Jurkat, Clone E6-1 (cell line): ENCODE measurements around the gene TACO1. TPM values are rescaled to one million over a fixed set of nuclear protein-coding genes. Genes with fewer than 3 reads are reported as not detected.

Source experiments
- DNase-seq: peaks from one replicate; pipeline ENCODE4 v3.0.0-alpha.2; 2011; ENCODE audit warnings: low read depth, low spot score
- H3K4me3 ChIP-seq: 2 replicates; pipeline ENCODE4 v1.5.1; 2011; ENCODE audit warnings: mild to moderate bottlenecking, low read length, control low read depth, moderate library complexity
- polyA plus RNA-seq: library from polyadenylated mRNA; unstranded; fragments of >200 nt; gene quantifications from one replicate; pipeline ENCODE4 v1.2.1, GENCODE V29; 2012; ENCODE audit warnings: missing spikeins; ENCODE audit not compliant: insufficient read length, insufficient read depth

Gene TACO1
- 31.2 TPM for polyA plus RNA-seq

DNA sequence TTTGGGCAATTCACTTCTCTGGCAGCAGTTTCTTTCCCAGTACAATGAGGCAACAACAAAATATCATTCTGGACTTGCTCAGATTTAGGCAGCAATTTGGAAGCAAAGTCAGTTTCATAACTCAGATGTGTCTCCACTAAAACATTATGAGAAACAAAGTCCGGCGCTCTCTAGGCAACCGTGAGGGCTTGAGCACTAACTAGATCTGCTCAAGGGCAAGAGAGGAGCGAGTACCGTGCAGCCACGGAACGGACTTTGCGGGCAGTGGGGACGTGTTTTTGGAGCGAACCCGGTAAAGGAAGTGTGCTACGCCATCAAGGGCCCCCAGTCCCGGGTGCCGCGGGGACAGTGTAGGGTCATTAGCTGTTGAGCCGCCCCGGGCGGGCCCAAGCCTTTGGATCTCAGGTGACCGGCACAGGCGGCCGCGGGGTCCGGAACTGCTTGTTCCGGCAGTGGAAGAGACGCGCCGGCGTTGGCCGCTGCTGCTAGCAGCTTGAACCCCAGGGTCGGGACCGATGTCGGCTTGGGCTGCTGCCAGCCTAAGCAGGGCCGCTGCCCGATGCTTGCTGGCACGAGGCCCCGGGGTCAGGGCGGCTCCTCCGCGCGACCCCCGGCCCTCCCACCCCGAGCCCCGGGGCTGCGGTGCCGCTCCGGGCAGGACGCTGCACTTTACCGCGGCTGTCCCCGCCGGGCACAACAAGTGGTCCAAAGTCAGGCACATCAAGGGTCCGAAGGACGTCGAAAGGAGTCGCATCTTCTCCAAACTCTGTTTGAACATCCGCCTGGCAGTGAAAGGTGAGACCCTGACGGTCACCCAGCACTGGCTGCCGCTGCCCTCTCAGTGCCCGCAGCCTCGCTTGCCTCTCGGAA, at the start of gene TACO1:
Gene TACO1 (plus strand): TSS at position 327 of the 870 bp plus-strand sequence. CDS start 189 bp downstream, at position 516.
- H3K4me3 ChIP-seq, result peak within 1 kb of the TSS; percentile 92
- peak; percentile 80 for DNase-seq

DNA sequence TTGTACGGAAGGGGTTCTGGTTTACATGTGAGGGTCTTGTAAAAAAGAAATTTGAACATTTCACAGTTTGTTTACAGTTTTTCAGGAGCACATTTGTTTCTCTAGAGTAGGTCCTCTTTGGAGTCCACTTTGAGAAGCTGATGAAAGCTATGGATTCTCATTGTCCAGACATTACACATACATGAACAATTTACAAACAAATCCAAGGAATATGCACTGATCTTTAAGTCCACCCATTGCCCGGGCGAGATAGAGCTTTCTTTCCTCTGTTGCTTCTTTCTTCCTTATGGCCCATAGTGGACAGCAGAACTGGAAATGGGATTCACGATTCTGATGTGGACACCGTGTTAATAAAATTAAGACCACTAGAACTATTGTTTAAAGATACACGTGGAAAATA, 48.5 kb upstream of the TACO1 start:
- peak overlapping the region; percentile 70 for H3K4me3 ChIP-seq

DNA sequence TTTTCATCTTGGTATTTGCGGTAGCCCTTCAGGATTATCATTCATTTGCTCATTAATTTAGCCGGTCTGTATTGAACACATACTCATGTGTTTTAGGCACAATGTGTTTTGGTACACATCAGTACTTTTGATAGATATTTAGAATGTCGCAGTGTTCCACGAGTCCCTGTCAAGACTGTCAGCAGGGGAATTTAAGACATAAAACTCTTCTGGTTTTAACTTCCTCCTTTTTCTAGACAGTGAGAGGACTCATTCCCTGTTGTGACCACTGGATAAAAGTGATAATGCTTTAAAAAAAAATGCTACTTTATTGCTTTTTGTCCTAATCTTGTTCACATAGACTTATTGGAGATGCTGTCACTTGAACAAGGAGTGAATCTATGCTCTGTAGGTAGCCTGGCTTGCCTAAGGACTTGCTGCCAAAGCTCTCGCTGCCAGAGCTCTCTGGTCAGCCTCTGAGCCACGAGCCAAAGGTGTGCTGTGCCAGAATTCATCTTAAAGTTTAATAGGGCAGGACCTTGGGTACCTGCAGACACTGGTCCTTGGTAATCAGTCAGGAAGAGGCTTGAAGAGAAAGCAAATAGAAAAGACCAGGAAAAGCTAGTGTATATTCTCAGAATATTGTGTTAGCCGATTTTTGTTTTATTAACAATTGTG, 45.1 kb upstream of the TACO1 start:
- H3K4me3 ChIP-seq, result no peak overlapping the region
- DNase-seq, result no peak

More for the DNA sequence above, 48.5 kb upstream of the TACO1 start:
- DNase-seq, result no peak

DNA sequence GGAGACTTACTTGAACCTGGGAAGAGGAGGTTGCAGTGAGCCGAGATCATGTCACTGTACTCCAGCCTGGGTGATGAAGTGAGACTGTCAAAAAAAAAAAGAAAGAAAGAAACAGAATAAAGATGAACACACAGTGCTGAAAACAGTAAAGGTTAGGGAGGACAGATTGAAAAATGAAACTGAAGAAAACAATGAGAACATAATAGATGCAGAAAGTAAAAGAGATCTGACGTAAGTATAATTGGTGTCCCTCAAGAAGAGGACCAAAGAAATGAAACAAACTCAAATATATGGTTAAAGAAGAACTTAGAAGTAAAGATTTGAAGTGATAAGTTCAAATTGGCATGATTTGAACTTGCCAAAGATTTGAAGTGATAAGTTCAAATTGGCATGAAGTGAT, 43.3 kb upstream of the TACO1 start:
- H3K4me3 ChIP-seq, result no peak overlapping the region
- no peak for DNase-seq

DNA sequence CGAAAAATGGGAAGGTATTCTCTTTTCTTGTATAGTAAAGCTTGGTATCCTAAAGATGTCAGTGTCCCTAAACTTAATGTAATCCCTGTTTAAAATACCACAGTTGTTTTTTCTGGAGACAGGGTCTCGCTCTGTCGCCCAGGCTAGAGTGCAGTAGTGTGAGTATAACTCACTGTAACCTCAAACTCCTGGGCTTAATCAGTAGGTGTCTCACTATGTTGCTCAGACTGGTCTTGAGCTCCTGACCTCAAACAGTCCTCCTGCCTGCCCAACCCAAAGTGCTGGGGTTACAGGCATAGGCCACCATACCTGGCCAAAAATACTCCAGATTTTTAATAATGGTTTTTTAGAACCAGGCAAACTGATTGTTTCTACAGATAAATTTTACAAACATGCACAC, 42.3 kb upstream of the TACO1 start:
- H3K4me3 ChIP-seq, result no peak overlapping the region
- DNase-seq, result no peak

DNA sequence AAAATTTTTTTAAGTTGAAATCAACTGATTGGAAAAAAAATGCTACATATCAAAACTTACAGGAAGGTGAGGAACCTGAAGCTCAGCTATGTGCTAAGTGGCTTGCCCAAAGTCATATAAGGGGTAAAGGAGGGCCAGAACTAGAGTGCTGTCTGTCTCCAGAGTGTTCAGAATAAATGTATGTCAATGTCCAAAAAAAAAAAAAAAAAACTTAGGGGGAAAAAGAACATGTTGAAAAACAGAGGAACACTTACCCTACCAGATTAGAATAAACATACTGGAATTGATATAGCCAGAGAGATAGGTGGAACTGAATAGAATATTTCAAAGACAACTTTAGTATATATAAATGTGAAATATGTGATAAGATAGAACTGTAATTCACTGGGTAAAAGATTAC, 38.9 kb upstream of the TACO1 start:
- H3K4me3 ChIP-seq, result no peak overlapping the region
- DNase-seq, result no peak

DNA sequence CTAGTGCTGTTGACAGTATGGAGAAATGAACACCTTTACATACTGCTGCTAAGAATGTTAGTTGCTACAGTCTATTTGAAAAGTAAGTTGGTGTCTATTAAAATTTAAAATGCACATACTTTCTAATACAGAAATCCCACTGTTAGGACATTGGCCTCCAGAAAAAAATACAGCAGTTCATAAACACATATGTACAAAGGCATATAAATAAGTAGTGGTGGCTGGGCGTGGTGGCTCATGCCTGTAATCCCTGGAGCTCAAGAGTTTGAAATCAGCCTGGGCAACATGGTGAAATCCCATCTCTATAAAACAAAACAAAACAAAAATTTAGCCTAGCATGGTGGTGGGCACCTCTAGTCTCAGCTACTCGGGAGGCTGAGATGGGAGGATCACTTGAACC, 37.4 kb upstream of the TACO1 start:
- no peak for DNase-seq
- H3K4me3 ChIP-seq, result no peak overlapping the region

DNA sequence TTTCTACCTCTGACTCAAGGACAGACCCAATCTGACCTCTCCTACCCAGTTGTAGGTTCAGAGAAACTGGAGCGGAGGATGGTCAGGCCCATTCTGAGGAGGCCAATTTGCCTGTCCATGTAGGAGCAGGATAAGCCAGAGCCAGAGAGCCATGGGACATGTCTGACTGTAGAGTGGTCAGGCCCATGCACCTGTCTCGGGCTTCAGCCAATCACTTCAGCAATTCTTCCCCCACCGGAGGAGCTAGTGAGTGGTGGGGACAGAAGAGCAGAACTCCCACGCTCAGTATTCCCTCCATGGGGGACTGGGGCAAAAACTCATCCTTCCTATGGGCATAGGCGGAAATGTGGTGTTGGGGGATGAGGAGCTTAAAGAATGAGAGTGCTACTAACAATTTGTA, 36.1 kb upstream of the TACO1 start:
- no peak for DNase-seq
- no peak overlapping the region for H3K4me3 ChIP-seq

DNA sequence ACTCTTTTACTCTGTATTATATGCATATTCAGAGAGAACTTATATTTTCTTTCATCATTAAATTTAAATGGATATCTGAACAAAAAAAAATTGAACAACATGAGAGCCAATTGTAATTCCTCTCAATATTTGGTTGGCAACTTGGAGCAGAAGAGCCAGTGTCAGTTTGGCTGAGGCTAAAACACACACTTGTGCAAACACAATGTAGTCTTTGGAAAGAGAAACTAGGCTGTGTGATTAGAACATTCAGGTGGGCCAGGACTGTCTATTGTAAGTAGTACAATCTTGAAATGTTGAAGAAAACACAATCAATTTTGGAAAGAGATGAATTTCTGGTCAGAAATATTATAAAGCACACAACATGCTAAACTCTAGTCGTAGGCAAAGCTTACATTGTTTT, 33.5 kb upstream of the TACO1 start:
- no peak for DNase-seq
- no peak overlapping the region for H3K4me3 ChIP-seq

DNA sequence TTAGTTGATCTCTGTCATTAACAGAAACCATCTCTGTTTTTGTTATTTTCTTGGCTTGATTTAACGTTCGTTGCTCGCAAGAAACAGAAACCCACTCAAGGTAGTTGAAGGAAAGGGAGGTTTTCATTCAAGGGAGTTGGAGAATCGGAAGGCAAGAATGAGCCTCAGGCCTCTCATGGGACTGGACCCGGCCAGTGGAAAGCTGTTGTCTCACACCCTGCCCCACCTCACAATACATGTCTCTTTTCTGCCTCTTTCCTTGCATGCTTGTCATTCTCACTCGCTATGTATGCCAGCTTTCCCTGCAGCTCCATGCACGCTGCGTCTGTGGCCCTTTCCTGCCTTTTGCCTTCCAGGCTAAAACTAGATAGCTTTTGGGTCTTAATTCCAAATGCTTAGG, 32.1 kb upstream of the TACO1 start:
- no peak overlapping the region for H3K4me3 ChIP-seq
- no peak for DNase-seq

DNA sequence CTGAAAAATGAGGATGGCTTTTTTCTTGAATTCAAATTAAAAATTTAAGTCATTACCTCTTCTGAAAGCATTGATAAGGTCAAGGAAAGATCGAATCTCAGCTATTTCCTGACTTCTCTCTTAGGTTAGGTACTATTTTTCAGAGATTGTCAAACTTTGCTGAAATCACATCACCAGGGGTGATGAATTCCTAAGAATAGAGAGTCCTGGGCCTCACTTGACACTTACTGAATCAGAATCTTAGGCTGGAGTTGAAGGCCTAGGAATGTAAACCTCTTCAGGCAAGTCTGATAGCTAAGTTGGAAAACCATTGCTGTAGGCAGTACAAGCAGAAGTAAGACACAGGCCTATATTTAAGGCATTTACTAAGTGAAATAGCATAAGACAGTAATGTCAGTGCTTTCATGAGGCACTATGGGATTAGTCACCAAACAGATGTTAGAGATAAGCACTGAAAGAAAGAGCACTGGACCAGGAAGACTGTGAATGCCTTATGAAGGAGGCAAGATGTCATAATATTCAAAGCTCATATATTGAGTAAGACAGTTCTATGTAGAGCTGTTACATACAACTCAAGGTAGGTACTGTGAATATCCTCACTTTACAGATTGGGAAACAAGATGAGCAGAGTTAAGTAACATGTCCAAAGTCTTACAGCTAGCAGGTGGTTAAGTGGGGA, 28.9 kb upstream of the TACO1 start:
- H3K4me3 ChIP-seq, result no peak overlapping the region
- no peak for DNase-seq

DNA sequence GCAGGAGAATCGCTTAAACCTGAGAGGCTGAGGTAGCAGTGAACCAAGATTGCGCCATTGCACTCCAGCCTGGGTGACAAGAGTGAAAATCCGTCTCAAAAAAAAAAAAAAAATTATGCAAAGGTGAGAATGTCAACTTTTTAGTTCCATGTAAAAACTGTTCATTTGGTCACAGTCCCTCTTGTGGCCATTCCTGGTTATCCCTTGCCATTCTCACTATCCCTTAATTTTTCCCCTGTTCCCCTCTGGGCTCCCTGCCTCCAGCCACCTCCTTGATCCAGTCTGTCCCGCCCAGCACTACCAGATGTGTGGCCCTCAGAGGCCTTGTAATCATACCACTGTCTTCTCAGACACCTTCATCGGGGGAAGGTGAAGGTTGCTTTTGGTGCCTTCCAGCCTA, 27.1 kb upstream of the TACO1 start:
- H3K4me3 ChIP-seq, result no peak overlapping the region
- no peak for DNase-seq

DNA sequence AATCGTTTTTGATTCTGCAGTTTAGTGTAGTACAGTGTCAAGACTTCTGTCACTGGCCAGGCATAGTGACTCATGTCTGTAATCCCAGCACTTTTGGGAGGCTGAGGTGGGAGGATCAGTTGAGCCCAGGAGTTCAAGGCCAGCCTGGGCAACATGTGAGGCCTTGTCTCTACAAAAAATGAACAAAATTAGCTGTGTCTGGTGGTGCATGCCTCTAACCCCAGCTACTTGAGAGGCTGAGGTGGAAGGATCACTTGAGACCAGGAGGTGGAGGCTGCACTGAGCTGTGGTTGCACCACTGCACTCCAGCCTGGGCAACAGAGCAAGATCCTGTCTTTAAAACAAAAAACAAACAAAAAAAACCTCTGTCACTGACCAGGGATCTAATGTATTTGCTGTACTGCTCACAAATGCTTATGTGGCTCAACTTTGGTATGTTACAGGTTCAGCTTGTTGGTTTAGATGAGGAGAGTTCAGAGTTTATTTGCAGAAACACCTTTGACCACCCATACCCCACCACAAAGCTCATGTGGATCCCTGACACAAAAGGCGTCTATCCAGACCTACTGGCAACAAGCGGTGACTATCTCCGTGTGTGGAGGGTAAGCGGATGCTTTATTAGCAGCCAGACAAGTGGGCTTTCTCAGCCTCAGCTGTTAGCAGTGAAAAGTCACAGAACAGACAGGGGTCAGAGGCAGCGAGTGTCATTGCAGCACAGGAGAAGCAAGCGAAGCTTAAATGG, 22.5 kb upstream of the TACO1 start:
- H3K4me3 ChIP-seq, result no peak overlapping the region
- DNase-seq, result no peak

DNA sequence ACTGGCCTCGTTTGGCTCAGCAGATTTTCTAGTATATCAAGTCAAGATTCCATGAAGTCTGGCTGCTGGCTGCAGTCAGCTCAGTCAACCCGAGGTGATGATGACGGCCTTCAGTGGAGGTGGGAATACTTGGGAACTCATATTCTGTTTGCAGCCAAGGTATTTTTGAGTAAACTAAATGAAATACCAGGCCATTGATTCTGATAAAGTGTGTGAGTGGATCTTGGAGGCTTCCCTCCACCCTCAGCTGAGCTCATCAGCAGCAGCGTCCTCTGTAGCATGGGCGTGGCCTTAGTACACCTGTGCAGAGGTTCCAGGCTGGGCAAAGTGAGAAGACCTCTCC, 22.0 kb upstream of the TACO1 start:
- DNase-seq, result no peak
- H3K4me3 ChIP-seq, result no peak overlapping the region

DNA sequence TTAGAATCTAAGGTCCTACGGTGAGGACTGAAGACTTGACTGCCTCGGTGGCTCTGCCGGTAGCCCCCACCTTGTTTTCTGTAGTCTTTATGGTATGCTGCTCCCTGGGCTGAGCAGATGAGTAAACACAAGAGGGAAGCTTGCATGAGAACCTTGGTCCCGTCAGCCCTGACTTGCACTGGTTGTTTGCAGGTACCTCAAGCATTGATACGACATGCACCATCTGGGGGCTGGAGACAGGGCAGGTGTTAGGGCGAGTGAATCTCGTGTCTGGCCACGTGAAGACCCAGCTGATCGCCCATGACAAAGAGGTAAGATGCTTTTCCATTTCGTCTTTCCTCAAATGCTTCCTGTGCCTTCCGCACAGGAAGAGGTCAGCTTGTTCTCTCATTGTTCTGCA, 21.1 kb upstream of the TACO1 start:
- H3K4me3 ChIP-seq, result no peak overlapping the region

DNA sequence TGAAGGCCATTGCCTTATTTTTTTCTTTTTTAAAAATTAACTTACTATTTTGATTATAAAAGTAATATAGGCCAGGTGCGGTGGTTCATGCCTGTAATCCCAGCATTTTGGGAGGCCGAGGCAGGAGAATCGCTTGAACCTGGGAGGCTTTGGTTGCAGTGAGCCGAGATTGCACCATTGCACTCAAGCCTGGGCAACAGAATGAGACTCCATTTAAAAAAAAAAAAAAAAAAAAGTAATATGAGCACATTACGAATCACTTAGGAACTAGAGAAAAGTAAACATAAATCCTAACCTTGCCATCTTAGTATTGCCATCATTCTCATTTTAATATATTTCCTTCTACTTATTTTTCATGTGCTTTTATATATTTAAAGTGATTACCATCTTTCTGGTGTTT, 12.9 kb upstream of the TACO1 start:
- DNase-seq, result no peak
- no peak overlapping the region for H3K4me3 ChIP-seq

More for the DNA sequence above, 21.1 kb upstream of the TACO1 start:
- DNase-seq, result no peak

DNA sequence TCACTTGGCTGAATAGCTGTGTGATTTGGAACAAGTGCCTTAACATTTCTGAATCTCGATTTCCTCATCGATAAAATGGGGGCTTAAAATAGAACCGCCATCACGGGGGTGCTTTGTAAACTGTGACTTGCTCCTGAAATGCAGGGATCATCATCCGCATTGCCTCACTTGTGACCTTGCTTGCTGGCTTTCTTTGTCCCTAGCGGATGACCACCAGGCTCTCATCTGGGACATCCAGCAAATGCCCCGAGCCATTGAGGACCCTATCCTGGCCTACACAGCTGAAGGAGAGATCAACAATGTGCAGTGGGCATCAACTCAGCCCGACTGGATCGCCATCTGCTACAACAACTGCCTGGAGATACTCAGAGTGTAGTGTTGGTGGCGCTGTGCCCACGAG, 11.9 kb upstream of the TACO1 start:
- no peak overlapping the region for H3K4me3 ChIP-seq
- DNase-seq, result no peak

DNA sequence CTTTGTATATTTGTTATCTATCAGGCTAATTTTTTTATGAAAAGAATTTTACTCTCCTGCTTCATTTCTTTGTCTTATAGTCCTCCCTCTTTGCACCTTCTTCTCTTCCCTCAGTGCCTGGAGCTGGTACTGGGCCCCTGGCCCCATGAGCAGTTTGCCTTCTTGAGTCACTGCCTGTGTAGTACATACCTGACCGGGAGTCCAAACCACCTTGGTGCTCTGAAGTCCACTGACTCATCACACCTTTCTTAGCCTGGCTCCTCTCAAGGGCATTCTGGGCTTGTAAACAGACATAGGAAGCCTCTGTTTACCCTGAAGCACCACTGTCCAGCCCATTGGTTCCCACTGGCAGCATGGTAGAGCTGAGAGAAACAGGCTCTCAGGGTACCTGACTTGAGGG, 11.0 kb upstream of the TACO1 start:
- no peak for DNase-seq
- no peak overlapping the region for H3K4me3 ChIP-seq

DNA sequence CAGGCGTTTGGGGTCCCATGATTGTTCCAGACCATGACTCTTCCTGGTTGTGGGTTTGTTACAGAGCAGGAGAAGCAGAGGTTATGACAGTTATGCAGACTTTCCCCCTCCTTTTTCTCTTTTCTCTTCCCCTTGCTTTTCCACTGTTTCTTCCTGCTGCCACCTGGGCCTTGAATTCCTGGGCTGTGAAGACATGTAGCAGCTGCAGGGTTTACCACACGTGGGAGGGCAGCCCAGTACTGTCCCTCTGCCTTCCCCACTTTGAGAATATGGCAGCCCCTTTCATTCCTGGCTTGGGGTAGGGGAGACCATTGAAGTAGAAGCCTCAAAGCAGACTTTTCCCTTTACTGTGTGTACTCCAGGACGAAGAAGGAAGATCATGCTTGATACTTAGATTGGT, 7.9 kb upstream of the TACO1 start:
- no peak for DNase-seq
- H3K4me3 ChIP-seq, result no peak overlapping the region

DNA sequence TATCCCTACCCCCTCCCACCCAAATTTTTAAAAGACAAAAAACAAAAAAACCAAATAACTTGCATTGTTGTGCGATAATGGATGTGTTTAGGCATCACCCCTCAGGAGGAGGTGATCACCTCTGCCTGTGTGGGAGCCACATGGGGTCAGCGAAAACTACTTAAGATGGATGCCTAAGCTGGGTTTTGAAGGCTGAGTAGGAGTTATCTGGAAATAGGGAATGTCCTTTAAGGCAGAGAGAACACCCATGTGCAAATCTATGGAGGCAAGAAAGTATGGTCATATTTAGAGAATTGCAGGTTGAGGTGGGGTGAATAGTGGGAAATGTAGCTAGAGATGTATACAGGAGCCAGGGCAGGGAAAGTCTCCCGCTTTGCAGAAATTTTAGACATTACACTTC, 5.6 kb upstream of the TACO1 start:
- no peak overlapping the region for H3K4me3 ChIP-seq
- DNase-seq, result no peak
